Raji (cell line): ENCODE results near the gene EXOC3.

Experiments used
- POLR2A ChIP-seq: IDR thresholded peaks from 2 replicates; pipeline ENCODE4 v1.6.1; 2011; ENCODE audit warnings: low read depth, low read length, control low read depth; ENCODE audit not compliant: insufficient read depth

The EXOC3 gene

DNA sequence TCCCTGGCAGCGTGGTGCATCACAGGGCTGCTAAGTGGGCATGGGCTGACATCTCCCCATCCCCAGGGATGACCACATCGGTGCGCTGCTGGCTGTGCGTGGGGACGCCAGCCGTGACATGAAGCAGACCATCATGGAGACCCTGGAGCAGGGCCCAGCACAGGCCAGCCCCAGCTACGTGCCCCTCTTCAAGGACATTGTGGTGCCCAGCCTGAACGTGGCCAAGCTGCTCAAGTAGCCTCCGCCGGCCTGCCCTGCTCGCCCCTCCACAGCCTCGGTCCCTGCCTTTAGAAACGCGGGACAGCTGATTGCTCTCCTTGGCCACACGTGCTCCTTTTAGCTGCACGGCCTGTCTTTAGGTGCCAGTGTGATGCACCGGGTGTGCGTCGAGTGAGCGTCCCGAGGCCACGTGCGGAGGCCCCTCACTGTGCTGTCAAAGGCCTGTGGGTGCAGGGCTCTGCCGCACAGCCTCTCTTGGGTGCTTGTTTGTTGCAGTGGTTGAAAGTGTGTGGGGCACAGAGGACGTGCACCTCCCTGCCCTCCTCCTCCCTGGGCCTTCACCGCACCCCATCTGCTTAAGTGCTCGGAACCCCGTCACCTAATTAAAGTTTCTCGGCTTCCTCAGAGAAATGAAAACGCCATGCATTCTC, 23.8 kb downstream of the EXOC3 start:
- no peak for TF ChIP-seq POLR2A

DNA sequence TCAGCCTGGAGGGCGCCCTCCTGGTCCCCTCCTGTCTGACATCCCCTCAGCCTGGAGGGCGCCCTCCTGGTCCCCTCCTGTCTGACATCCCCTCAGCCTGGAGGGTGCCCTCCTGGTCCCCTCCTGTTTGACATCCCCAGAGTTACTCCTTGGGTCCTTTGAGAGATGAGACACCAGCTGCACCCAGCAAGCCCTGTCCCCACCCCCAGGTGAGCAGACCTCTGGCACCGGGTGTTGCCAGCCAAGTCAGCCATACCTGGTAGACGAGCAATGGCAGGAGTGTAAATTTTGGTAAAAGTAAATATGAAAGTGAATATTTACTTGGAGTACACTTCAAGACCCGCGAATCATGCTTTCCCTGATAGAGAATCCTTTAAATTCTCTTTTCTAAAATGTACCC, 25.4 kb downstream of the EXOC3 start:
- no peak for TF ChIP-seq POLR2A

DNA sequence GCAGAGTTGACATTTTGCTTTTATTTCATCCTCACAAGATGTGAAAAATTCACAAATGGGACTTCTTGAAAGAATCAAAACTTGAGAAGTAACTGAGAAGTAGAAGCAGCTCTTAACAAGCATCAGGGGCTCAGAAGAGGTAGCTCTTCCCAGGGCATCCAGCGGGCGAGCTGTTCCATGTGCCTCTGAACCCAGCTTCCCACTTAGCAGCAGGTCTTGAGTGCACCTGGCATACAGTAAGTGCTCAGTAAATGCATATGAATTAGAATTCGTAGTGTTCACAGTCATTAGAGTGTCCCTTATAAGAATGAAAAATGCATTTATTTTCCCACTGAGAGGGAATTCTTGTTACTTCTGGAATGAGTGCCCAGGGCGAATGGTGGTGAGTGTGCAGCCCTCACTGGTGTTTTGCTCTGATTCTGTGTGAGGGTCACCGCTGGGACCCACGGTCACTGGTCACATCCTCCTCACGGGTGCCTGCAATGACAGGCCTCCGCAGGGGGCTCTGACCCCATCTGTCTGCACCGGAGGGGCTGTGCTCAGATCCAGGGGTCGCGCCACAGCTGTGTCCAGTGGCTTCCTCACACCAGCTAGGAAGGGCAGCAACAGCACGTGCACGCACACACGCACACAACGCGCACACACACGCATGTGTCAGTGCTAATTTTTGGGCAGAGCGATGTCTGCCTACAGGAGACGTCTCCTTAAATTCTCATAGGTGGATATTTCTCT, 26.9 kb downstream of the EXOC3 start:
- no peak for TF ChIP-seq POLR2A

DNA sequence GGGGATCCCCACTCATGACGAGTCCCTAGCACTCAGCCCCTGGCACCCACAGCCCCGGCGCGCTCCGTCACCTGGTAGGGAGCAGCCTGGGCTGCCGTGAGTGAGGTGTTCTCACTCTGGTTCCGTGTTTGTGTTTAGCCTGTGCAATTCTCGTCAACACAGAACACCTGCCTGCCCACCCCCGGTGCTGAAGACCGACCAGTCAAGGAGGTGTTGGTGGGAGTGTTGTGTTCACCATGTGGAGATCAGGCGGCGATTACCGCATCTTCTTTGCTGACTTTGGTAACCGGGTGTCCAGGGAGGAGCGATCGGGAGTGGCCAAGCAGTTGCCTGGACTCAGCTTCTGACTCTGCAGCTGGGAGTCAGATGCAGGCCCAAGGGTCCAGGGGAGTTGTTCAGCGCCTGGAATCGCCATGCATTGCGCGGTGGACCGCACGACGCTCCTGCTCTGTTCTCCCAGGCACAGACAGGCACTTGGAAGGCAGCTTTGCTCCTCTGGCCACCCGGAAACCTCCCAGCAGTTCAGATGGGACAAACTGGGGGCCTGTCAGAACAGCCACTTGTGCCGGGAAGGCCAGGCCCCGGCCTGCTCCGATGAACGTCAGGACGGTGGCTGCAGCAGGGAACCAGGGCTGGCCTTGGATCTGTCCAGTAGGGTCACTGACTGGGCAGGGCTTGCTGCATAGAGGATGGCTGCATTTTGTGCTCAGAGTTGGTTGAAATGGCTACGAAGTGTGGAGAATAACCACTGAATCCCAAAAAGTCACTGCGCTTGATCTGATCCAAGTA, 28.2 kb downstream of the EXOC3 start:
- TF ChIP-seq POLR2A, result no peak

DNA sequence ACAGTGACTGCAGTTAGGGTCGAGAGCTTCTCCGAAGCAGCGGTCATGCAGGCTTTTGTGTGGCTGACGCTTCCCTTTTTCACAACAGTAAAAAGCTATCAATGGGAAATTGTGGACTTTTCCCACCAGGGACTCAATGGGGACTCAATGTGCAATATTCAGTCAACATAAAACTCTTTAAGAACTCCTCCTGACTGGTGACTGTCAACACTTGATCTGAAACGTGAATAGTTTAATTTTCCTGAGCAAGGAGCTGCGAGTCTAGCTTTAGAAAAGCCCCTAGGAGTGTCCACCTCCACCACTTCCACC, 28.7 kb downstream of the EXOC3 start:
- no peak for TF ChIP-seq POLR2A

DNA sequence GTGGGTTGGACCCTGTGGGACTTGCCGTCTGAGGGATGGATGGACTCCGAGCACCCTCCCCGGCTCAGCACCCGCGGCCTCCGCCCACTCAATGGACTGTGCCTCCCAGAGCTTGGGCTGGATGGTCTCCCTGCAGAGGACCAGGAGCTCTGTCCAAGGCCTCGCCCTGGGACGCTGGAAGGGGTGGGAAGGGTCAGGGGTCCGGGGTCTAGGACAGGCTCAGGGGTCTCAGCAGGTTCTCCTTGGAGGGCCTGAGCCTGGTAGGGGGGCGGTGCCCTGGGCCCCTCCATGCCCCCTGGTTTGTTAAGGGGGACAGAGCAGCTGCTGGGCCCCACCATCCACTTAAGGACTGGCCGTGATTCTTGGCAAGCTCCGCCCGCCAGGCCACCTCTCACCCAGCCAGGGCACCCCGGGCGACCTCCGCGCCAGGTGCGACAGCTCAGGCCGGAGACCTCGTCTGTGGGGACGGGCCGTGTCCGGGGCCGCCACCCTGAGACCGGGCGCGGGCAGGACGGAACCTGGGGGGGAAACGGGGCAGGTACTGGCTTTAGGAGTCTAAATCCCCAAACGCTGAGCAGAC, 29.2 kb downstream of the EXOC3 start:
- TF ChIP-seq POLR2A, result no peak

DNA sequence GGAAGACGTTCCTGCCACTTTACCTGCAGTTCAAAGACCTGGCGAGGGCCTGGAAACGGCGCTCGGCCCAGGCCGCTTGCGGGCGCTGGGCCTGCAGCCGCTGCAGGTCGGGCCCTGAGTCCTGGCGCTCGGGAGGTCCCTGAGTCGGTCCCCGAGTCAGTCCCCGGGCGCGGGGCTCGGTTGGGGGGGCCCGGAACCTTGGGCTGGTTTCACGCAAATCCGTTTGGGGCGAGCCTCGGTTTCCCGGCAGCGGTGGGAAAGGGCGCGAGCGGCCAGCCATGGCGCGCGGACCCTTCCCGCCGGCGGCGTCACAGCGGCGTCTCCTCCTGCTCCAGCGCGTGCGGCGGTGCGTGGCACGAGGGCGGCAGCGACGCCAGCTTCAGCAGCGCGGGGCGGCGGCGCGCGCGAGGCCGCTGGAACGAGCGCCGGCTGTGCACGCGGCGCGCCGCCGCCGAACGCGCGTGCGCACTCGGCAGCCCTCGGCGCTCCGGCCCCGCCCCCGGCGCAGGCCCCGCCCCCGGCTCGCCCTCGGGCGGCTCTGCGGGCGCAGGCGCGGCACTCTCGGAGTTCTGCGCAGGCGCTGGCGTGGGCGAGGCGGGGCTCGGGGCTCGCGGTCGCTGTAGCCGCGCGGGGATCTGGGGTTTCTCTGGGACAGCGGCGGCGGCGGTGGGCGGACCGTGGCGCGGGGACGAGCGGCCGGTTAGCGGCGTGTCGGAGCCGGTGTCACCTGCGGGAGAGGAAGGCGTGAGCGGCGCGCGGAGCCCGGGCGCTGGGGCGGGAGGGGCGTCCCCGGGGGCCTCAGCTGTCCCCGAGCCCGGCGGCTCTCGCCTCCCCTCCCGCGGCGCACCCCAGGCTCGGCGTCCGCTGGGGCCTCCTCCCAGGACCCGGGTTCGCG, 29.9 kb downstream of the EXOC3 start:
- TF ChIP-seq POLR2A, result peak; percentile 87

DNA sequence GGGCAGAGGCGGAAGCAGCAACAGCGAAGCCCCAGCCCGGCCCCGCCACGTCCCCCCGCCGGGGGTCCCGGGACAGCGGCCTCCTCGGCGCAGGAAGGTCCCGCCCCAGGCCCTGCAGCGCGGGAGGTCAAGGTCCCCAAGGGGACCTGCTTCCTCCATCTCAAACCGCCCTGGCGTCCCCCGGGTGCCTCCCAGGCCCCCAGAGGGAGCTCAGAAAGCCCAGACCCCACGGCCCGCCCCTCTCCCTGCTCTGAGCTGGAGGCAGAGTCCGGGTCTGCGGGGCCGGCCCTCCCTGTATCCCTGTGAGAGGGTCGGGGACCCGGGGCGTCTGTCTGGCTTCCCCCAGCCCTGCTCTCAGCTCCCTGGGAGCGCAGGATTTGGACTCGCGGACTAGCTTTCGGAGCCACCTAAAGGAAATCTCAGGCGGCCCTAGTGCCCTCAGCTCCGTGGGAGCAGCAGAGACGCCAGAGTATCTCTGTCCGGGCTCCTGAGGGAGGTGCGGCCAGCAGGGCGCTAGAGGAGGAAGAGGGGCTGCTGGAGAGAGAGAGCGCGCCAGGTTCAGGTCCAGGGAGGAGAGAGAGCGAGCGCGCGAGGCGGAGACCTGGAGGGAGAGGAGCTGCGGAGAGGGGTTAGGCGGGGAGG, 30.7 kb downstream of the EXOC3 start:
- no peak for TF ChIP-seq POLR2A

DNA sequence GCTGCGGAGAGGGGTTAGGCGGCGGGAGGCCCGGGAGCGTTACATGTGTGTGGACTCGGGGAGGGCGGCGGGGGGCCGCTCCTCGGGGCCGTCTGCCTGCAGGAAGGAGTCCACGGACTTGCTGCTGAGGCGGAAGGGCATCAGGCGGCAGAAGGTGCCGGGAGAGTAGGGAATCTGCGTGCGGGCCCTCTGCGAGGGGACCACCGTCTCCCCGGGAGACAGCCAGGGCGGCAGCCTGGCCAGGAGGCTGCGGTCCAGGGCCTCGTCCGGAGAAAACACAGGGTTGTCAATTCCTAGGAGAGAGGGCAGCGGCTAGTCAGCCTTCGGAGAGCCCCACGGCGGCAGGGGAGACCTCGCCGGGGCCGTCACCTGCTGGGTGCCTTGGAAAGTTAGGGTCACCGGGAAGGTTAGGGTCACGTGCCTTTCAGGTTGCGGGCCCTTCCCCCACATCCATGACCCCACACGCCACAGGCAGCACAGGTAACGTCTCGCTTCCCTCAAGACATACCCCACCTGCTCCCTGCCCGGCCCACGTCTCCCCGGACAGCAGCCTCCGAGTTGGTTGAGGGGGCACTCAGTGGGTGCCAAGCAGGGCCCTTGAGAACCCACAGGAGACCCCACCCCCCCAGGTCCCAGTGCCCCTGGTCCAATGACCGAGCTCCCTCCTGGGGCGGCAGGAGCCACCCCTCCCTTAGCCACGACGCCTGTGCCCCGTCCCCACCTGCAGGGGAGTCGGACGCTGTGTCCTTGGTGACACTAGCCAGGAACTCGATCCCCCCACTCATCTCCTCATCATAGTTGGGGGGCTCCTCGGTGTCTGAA, 32.1 kb downstream of the EXOC3 start:
- TF ChIP-seq POLR2A, result 0 out of 2 replicates have a peak, but pooled peaks have one; percentile 19

DNA sequence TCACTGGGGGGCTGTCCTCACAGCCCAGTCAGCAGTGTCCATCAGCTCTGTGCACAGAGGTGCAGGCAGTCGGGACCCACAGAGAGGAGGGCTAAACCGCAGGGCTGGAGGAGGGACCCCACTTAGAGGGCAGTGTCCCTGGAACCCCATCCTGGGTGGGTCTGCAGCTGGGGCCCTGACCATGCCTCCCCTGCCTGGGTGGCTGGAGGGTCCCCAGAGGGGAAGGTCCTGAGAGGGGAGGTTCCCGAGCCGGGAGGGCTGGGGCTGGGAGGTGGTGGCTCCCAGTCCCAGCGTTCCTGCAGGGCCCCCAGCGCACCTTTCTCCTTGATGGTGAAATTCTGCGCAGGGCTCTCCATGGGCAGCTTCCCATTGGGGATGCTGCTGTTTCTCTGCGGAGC, 32.7 kb downstream of the EXOC3 start:
- no peak for TF ChIP-seq POLR2A

DNA sequence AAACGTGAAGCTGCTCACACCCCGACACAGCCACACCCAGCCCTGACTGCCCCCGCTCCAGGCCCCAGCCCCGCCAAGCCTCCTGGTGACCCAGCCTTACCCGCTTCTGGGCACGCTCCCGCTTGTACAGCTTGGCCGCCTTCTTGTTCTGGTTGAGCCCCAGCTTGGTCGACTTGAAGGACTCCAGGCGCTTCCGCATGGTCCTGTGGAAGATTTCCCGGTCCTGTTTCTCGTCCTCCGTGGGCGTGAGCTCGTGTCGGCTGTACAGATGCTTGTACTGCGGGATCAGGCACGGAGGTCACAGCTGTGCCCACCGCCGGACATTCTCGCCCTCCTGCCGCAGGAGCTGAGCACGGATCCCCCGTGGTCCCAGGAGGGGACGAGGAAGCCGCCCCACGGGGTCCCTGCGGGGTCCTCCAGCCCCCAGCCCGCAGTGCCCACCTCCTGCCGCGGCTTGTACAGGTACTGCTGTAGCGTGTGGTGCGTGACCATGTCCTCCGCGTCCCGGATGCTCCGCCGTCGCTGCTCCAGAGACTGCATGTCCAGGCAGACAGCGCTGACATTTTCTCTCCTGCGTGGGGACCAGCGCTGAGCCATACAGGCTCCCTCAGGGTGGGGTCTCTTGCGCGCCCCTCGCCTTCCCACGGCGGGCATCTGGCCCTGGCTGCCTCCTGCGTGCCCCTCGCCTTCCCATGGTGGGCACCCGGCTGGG, 33.3 kb downstream of the EXOC3 start:
- TF ChIP-seq POLR2A, result peak; percentile 22; the same call in 1 of the 2 replicates

DNA sequence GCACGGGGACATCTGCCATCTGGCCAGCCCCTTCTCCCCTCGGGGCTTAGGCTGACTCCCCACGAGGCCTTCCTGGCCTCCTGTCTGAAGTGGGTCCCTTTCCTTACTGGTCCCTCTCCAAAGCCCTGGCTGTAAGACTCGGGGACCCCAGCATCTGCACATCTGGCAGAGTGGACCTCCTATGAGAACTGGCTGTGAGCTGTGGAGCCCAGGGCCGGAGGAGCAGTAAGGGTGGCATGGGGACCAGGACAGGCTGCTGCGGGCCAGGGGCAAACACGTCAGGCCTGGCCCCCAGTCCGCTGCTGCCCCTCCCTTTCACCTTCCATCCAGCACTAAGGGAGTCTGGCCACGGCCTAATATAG, 33.8 kb downstream of the EXOC3 start:
- TF ChIP-seq POLR2A, result no peak; the same call in 1 of the 2 replicates

DNA sequence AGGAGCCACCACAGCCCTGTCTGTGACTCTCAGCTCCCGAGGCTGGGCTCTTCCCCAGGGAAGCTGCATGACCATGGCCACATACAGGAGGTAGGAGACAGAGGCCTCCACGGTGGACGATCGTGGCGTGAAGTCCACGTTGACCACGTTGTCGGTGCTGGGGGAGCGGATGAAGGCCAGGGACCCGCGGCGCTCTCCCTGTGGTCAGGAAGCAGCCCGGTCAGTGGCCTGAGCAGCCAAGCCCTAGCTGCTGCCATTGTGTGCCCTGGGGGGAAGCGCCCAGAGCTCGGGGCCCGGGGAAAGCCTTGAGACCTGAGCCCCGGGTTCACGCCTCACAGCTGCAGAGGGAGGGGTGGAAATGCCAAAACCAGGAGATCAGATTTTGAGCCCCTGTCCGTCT, 34.3 kb downstream of the EXOC3 start:
- no peak for TF ChIP-seq POLR2A

DNA sequence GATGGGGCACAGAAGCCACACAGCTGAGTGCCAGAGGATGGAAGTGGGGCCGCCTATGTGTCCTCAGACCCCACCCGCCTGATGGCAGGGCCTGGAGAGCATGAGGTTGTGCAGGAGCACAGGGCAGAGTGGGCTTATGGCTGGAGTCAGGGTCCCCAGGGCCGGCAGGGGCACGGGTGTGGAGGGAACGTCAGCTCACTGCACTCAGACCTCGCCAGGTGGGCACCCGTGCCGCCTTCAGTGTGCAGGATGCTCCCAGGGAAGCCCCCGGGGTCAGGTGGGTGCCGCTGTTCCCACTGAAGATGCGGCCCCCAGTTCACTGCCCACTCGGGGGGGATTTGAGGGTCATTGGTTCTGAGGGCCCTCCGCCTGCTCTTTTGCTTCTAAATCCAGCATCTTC, 34.9 kb downstream of the EXOC3 start:
- TF ChIP-seq POLR2A, result 0 out of 2 replicates have a peak, but pooled peaks have one; percentile 15
